Lower leg skin (tissue), 4 donors: ENCODE results near the gene PIGV. TPM values are rescaled to one million over a fixed set of nuclear protein-coding genes. Genes with fewer than 3 reads are reported as not detected.
"Not testable (repeated sequence)": the region's sequence is repeated elsewhere in the genome, so short reads cannot be mapped to it uniquely, and the experiment has no call there.

Experiments
- DNase-seq, 2 donors: peaks; one replicate each; pipeline ENCODE4 v3.0.0-alpha.2; 2019; ENCODE audit warnings: low spot score in 2 of 2
- H3K4me3 ChIP-seq: fragments of 200-600 bp; sonication (generic); 2 replicates; pipeline ENCODE4 v1.5.1; 2017; ENCODE audit warnings: mild to moderate bottlenecking, low read depth; ENCODE audit not compliant: poor library complexity, severe bottlenecking
- POLR2A ChIP-seq, 2 donors: fragments of 450-650 bp; IDR thresholded peaks; one replicate each; pipeline ENCODE4 v1.6.1; 2016 to 2017; ENCODE audit warnings: antibody characterized with exemption in 2 of 2, mild to moderate bottlenecking in 1 of 2, moderate library complexity in 1 of 2
- WGBS, 2 donors: methylation state at CpG; one replicate each; pipeline ENCODE4 v1.1.5; 2018; 5-methylcytosine and 5-hydroxymethylcytosine counted together
- intact Hi-C: fragments of 100-400 bp; cut with DNase I; formaldehyde crosslinking; loops from one replicate; pipeline ENCODE4 v1.15.0; 2023; ENCODE audit warnings: low total_unique reads
- total RNA-seq, 4 donors: library from RNA; depleted of rRNA; stranded (reverse); fragments of >200 nt; gene quantifications; one replicate each; pipeline ENCODE4 v1.1.0, GENCODE V29; 2016
- TF ChIP-seq, protein P1 (sequence below), 3 donors: fragments of 450-650 bp; IDR thresholded peaks; one replicate each; pipeline ENCODE4 v1.5.1; 2016; ENCODE audit warnings: antibody characterized with exemption in 3 of 3, mild to moderate bottlenecking in 3 of 3, moderate library complexity in 2 of 3

Gene PIGV
- total RNA-seq, 4 donors from 2014 or later = 18.2 to 39.3 (median 27.1) TPM

- DNase-seq = no peak
- TF ChIP-seq, protein P1, sequence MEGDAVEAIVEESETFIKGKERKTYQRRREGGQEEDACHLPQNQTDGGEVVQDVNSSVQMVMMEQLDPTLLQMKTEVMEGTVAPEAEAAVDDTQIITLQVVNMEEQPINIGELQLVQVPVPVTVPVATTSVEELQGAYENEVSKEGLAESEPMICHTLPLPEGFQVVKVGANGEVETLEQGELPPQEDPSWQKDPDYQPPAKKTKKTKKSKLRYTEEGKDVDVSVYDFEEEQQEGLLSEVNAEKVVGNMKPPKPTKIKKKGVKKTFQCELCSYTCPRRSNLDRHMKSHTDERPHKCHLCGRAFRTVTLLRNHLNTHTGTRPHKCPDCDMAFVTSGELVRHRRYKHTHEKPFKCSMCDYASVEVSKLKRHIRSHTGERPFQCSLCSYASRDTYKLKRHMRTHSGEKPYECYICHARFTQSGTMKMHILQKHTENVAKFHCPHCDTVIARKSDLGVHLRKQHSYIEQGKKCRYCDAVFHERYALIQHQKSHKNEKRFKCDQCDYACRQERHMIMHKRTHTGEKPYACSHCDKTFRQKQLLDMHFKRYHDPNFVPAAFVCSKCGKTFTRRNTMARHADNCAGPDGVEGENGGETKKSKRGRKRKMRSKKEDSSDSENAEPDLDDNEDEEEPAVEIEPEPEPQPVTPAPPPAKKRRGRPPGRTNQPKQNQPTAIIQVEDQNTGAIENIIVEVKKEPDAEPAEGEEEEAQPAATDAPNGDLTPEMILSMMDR (IDR thresholded peaks at IDR 0.05) = no peak
- TF ChIP-seq POLR2A (IDR thresholded peaks at IDR 0.05) = no peak
- 83 to 87% methylated on average over 16 of the region's 16 CpGs for WGBS, 2 donors
- H3K4me3 ChIP-seq = no peak overlapping the region
- intact Hi-C loops = no loop called here
Measured at GRCh38 chr1:26832249-26832960, 44.7 kb downstream of the PIGV start.

DNA sequence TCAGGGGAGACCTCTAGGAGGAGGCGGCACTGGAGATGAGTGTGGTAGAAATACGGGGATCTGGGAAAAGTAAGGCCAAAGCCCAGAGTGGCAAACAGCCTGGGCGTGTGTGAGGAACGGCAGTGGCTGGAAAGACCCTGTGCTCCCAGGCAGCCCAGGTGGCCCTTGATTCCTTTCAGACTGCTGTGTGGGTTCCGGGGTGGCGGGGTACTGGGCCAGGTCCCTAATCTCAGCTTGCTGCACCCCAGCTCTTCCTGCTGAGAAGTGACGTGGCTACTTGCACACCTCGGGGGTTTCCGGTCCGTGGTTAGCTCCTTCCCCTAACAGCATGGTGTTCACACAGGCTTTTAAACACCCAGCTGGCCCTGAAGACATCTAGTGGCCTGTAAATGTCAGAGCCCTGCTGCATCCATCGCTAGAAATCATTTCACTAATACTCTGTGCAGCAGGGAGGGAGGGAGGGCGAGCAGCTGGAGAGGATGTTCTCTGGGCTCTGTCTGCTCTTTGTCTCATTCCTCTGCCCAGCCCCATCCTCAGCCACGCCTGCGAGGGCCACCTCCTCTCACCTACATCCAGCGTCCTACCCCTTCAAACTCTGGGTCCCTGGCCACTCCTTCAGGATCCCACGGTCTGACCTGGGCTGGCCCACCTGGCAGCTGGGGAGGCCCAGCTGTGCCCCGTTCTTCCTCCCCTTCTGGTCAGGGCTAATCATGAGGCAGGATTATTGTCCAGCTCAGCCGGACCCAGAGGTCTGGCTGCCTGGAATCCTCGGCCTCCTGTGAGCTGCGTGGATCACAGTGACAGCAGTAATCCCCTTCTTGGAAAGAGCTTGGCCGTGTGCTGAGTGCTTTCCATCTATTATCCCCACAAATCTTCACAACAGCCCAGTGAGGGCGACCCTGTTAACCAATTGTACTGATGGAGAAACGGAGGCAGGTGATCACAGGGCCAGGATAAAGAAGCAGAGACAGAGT is 46.0 kb downstream of the PIGV start:
- no peak for TF ChIP-seq POLR2A (IDR thresholded peaks at IDR 0.05)
- TF ChIP-seq, protein P1 (IDR thresholded peaks at IDR 0.05) = no peak
- 81 to 85% methylated on average over 23 of the region's 23 CpGs for WGBS, 2 donors
- DNase-seq = no peak
- H3K4me3 ChIP-seq = no peak overlapping the region
- intact Hi-C loops = no loop called here

GRCh38 chr1:26837665-26838064 is 49.9 kb downstream of the PIGV start:
- H3K4me3 ChIP-seq, DNase-seq, intact Hi-C loops: not testable (repeated sequence)
- WGBS, 2 donors = 91 to 93% methylated on average over 5 of the region's 5 CpGs

- H3K4me3 ChIP-seq = no peak overlapping the region
- 81 to 84% methylated on average over 8 of the region's 8 CpGs for WGBS, 2 donors
- no peak for DNase-seq
- intact Hi-C loops = no loop called here
- no peak for TF ChIP-seq POLR2A (IDR thresholded peaks at IDR 0.05)
- TF ChIP-seq, protein P1 (IDR thresholded peaks at IDR 0.05) = no peak
Measured at GRCh38 chr1:26838474-26839338, 51.0 kb downstream of the PIGV start.

DNA sequence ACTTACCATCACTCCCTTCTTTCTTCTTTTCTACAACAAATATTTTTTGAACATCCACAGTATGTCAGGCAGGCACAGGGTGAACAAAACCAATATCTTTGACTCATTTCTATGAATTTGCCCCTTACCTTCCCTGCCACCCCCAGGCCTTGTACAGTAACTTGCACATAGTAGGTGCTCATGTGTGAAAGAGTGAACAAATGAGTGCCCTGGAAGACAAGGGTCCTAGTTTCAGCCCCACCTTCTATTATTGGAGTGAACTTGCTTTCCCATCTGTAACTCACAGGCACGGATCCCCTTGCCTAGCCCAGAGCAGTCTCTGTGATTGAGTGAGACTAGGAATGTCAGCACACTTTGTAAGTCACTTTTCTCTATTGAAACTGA is 51.6 kb downstream of the PIGV start:
- no peak for DNase-seq
- no peak overlapping the region for H3K4me3 ChIP-seq
- TF ChIP-seq, protein P1 (IDR thresholded peaks at IDR 0.05) = no peak
- no peak for TF ChIP-seq POLR2A (IDR thresholded peaks at IDR 0.05)
- WGBS, 2 donors = 92 to 95% methylated on average over 1 of the region's 1 CpG
- intact Hi-C loops = no loop called here
